Astrocyte (in vitro differentiated cells and primary cell): Measurements from ENCODE around the gene TRRAP. TPM values are rescaled to one million over a fixed set of nuclear protein-coding genes. Genes with fewer than 3 reads are reported as not detected.

Source experiments
- DNase-seq: peaks from one replicate; pipeline ENCODE4 v3.0.0-alpha.2; 2010; ENCODE audit warnings: low read depth
- FAIRE-seq: peaks from 2 replicates; lab custom pipeline; 2011; peaks lifted over from hg19 to GRCh38; lab: Jason Lieb, UNC
- H2AFZ ChIP-seq: 2 replicates; pipeline ENCODE4 v1.6.0; 2012; ENCODE audit warnings: low read depth, low read length, inconsistent platforms
- H3K27ac ChIP-seq: 2 replicates; pipeline ENCODE4 v1.5.1; 2011; ENCODE audit warnings: low read depth, low read length, inconsistent platforms
- H3K27me3 ChIP-seq: 2 replicates; pipeline ENCODE4 v1.6.0; 2011; ENCODE audit warnings: low read length, inconsistent platforms; ENCODE audit not compliant: insufficient read depth
- H3K36me3 ChIP-seq: 2 replicates; pipeline ENCODE4 v1.5.1; 2011; ENCODE audit warnings: low read length, inconsistent platforms; ENCODE audit not compliant: insufficient read depth
- H3K4me1 ChIP-seq: 2 replicates; pipeline ENCODE4 v1.5.1; 2011; ENCODE audit warnings: low read length, inconsistent platforms; ENCODE audit not compliant: insufficient read depth
- H3K4me2 ChIP-seq: 2 replicates; pipeline ENCODE4 v1.6.0; 2012; ENCODE audit warnings: low read length, inconsistent platforms
- H3K4me3 ChIP-seq: 2 replicates; pipeline ENCODE4 v1.5.1; 2011; ENCODE audit warnings: low read depth, mild to moderate bottlenecking, low read length, inconsistent platforms; ENCODE audit not compliant: insufficient read depth
- H3K79me2 ChIP-seq: 2 replicates; pipeline ENCODE4 v1.6.0; 2012; ENCODE audit warnings: mild to moderate bottlenecking, low read length, inconsistent platforms; ENCODE audit not compliant: insufficient read depth
- H3K9ac ChIP-seq: 2 replicates; pipeline ENCODE4 v1.6.0; 2012; ENCODE audit warnings: mild to moderate bottlenecking, low read length, inconsistent platforms
- H3K9me3 ChIP-seq: 2 replicates; pipeline ENCODE4 v1.5.1; 2012; ENCODE audit warnings: low read depth, mild to moderate bottlenecking, low read length, inconsistent platforms; ENCODE audit not compliant: insufficient read depth
- H4K20me1 ChIP-seq: 2 replicates; pipeline ENCODE4 v1.6.0; 2012; ENCODE audit warnings: low read length, inconsistent platforms; ENCODE audit not compliant: insufficient read depth
- H3K27ac Mint-ChIP-seq: one replicate; pipeline ENCODE4 v1.8.0; 2021; ENCODE audit warnings: mild to moderate bottlenecking, mixed read lengths; ENCODE audit not compliant: unreplicated experiment
- H3K27me3 Mint-ChIP-seq: one replicate; pipeline ENCODE4 v1.8.0; 2021; ENCODE audit warnings: low read depth, mixed read lengths; ENCODE audit not compliant: unreplicated experiment
- H3K36me3 Mint-ChIP-seq: one replicate; pipeline ENCODE4 v1.8.0; 2021; ENCODE audit warnings: low read depth, mixed read lengths; ENCODE audit not compliant: unreplicated experiment
- H3K4me1 Mint-ChIP-seq: one replicate; pipeline ENCODE4 v1.8.0; 2021; ENCODE audit warnings: low read depth, mixed read lengths; ENCODE audit not compliant: unreplicated experiment
- H3K4me3 Mint-ChIP-seq: one replicate; pipeline ENCODE4 v1.8.0; 2021; ENCODE audit warnings: mild to moderate bottlenecking, moderate library complexity, mixed read lengths; ENCODE audit not compliant: unreplicated experiment
- H3K9me3 Mint-ChIP-seq: one replicate; pipeline ENCODE4 v1.8.0; 2021; ENCODE audit warnings: mild to moderate bottlenecking, mixed read lengths; ENCODE audit not compliant: unreplicated experiment
- CTCF ChIP-seq: IDR thresholded peaks from 2 replicates; pipeline ENCODE4 v1.5.1; 2011; ENCODE audit warnings: low read depth, mild to moderate bottlenecking, inconsistent platforms, low read length, moderate library complexity; ENCODE audit not compliant: insufficient read depth
- EZH2 ChIP-seq: IDR thresholded peaks from 2 replicates; pipeline ENCODE4 v1.6.1; 2012; ENCODE audit warnings: mild to moderate bottlenecking, low read length, inconsistent platforms; ENCODE audit not compliant: insufficient read depth
- total RNA-seq: library from RNA; stranded (reverse); gene quantifications from 2 replicates; pipeline ENCODE4 v1.2.1, GENCODE V29; 2021

Gene TRRAP
- total RNA-seq, 1 donor from 2014 or later, result 33.5 TPM

GRCh38 chr7:99029466-99030435 lies 151.4 kb downstream of the TRRAP start:
- Histone ChIP-seq H3K27ac (no peak overlapping the region), H3K4me2 (no peak overlapping the region), H3K79me2 (peaks cover 3% of the 10 kb centered on the region), H3K9me3 (peaks cover 3% of the 10 kb centered on the region), H3K4me1 (no peaks in the 10 kb centered on the region), H3K27me3 (no peaks in the 10 kb centered on the region), H4K20me1 (peaks cover 49% of the 10 kb centered on the region), H3K36me3 (peaks cover 52% of the 10 kb centered on the region), H3K4me3 (no peak overlapping the region), H3K9ac (no peak overlapping the region), H2AFZ (no peak overlapping the region)
- H3K27me3 Mint-ChIP-seq, result no peaks in the 10 kb centered on the region
- peaks cover 35% of the 10 kb centered on the region for H3K36me3 Mint-ChIP-seq
- FAIRE-seq, result no peak
- H3K27ac Mint-ChIP-seq, result peak overlapping the region; percentile 48
- no peak overlapping the region for H3K4me3 Mint-ChIP-seq
- no peak for TF ChIP-seq CTCF
- TF ChIP-seq EZH2, result no peak
- no peak for DNase-seq
- H3K4me1 Mint-ChIP-seq, result peaks cover 11% of the 10 kb centered on the region
- H3K9me3 Mint-ChIP-seq, result no peaks in the 10 kb centered on the region

- no peak for TF ChIP-seq CTCF
- no peak for TF ChIP-seq EZH2
- no peak for FAIRE-seq
These were observed 152.1 kb downstream of the TRRAP start for GRCh38 chr7:99030457-99030856.

GRCh38 chr7:99030951-99031350 lies 152.6 kb downstream of the TRRAP start:
- H3K27ac Mint-ChIP-seq, result no peak overlapping the region
- Histone ChIP-seq H3K9me3 (peaks cover 3% of the 10 kb centered on the region), H2AFZ (no peak overlapping the region), H3K27me3 (no peaks in the 10 kb centered on the region), H3K79me2 (peaks cover 3% of the 10 kb centered on the region), H3K27ac (no peak overlapping the region), H3K4me3 (no peak overlapping the region), H3K4me2 (no peak overlapping the region), H4K20me1 (peaks cover 53% of the 10 kb centered on the region), H3K9ac (no peak overlapping the region), H3K36me3 (peaks cover 64% of the 10 kb centered on the region), H3K4me1 (no peaks in the 10 kb centered on the region)
- no peak for DNase-seq
- no peaks in the 10 kb centered on the region for H3K9me3 Mint-ChIP-seq
- peaks cover 7% of the 10 kb centered on the region for H3K4me1 Mint-ChIP-seq
- H3K4me3 Mint-ChIP-seq, result no peak overlapping the region
- peaks cover 36% of the 10 kb centered on the region for H3K36me3 Mint-ChIP-seq
- FAIRE-seq, result no peak
- no peak for TF ChIP-seq CTCF
- TF ChIP-seq EZH2, result no peak
- no peaks in the 10 kb centered on the region for H3K27me3 Mint-ChIP-seq

More at GRCh38 chr7:99030457-99030856, 152.1 kb downstream of the TRRAP start:
- peaks cover 3% of the 10 kb centered on the region for H3K79me2 ChIP-seq
- Mint-ChIP-seq H3K4me1 (peaks cover 10% of the 10 kb centered on the region), H3K36me3 (peaks cover 36% of the 10 kb centered on the region), H3K27me3 (no peaks in the 10 kb centered on the region), H3K4me3 (no peak overlapping the region), H3K9me3 (no peaks in the 10 kb centered on the region), H3K27ac (no peak overlapping the region)
- no peak overlapping the region for H3K4me2 ChIP-seq
- no peak overlapping the region for H2AFZ ChIP-seq
- no peak for DNase-seq
- H4K20me1 ChIP-seq, result peaks cover 53% of the 10 kb centered on the region
- H3K27ac ChIP-seq, result no peak overlapping the region
- H3K4me1 ChIP-seq, result no peaks in the 10 kb centered on the region
- no peak overlapping the region for H3K9ac ChIP-seq
- H3K36me3 ChIP-seq, result peaks cover 59% of the 10 kb centered on the region
- H3K9me3 ChIP-seq, result peaks cover 3% of the 10 kb centered on the region
- no peak overlapping the region for H3K4me3 ChIP-seq
- H3K27me3 ChIP-seq, result no peaks in the 10 kb centered on the region
